Pancreas (tissue), 10 donors: ENCODE data around the gene ZNF665. TPM values are rescaled to one million over a fixed set of nuclear protein-coding genes. Genes with fewer than 3 reads are reported as not detected.
A peak's percentile ranks its signal among the peaks of the same experiment; 100 is the strongest.
"Not testable (repeated sequence)": the region's sequence is repeated elsewhere in the genome, so short reads cannot be mapped to it uniquely, and the experiment has no call there.

Experiments
- ATAC-seq, 4 donors: fragments of 200-7000 bp; cut with Tn5 transposase; one replicate each; pipeline versions ENCODE4 v1.8.0 to v1.9.1; 2020; ENCODE audit warnings: mild to moderate bottlenecking in 4 of 4, moderate library complexity in 4 of 4
- DNase-seq, 6 donors: peaks; one replicate each; pipeline ENCODE4 v3.0.0-alpha.2; 2020
- FAIRE-seq: peaks from 2 replicates; lab custom pipeline; 2012; peaks lifted over from hg19 to GRCh38; lab: Jason Lieb, UNC
- H3K27ac ChIP-seq, 4 donors: fragments of 200-600 bp; sonication (generic); 1 replicate in 3 of 4; 2 replicates in 1 of 4; pipeline versions ENCODE4 v1.5.0 to v1.8.0; 2020
- H3K27me3 ChIP-seq, 4 donors: fragments of 200-600 bp; one replicate each; pipeline ENCODE4 v1.8.0; 2021
- H3K36me3 ChIP-seq, 3 donors: fragments of 200-600 bp; sonication (generic) in 1 of 3; one replicate each; pipeline versions ENCODE4 v1.5.0 to v1.8.0; 2020 to 2021
- H3K4me1 ChIP-seq, 3 donors: fragments of 200-600 bp; one replicate each; pipeline ENCODE4 v1.8.0; 2021
- H3K4me3 ChIP-seq, 4 donors: fragments of 200-600 bp; sonication (generic) in 2 of 4; one replicate each; pipeline versions ENCODE4 v1.5.0 to v1.8.0; 2020 to 2021
- H3K9me3 ChIP-seq, 4 donors: fragments of 200-600 bp; one replicate each; pipeline ENCODE4 v1.8.0; 2021
- CTCF ChIP-seq, 4 donors: fragments of 200-600 bp; sonication (generic) in 3 of 4; IDR thresholded peaks; one replicate each; pipeline versions ENCODE4 v1.5.0 to v1.8.0; 2021; ENCODE audit warnings: antibody characterized with exemption in 4 of 4
- WGBS, 2 donors: extraction: QIAGEN DNeasy Blood & Tissue Kit; methylation state at CpG; one replicate each; pipeline ENCODE4 v1.1.7; 2013; 5-methylcytosine and 5-hydroxymethylcytosine counted together
- intact Hi-C, 3 donors: fragments of 100-400 bp; cut with DNase I; formaldehyde crosslinking; loops; one replicate each; pipeline versions ENCODE4 v1.11.1 to v1.14.2; 2022
- polyA plus RNA-seq, 2 donors: library from polyadenylated mRNA; stranded (reverse); fragments of 200-250 nt; gene quantifications; one replicate each; pipeline ENCODE4 v1.2.3, GENCODE V29; 2013
- total RNA-seq, 6 donors: library from RNA; stranded (reverse); fragmentation: NEBNext Ultra II Directional in 4 of 6; extraction: Animal tissue kit (Norgen Biotek cat#: 25700) in 4 of 6; gene quantifications; one replicate each; pipeline versions ENCODE4 v1.2.1 to v1.2.4, GENCODE V29; 2021 to 2023
- donor health status: healthy with polysubstance abuse.
- donor health status: DM: no; HTN: no; CAD: no; lungs with moderate emphysema.
- donor health status: DM: no; HTN: no; CAD: no.
- donor health status: control.
- donor health status: control.
- donor health status: Bipolar disorder and iron deficiency.
- donor health status: DM: yes; HTN: yes; CAD: no.
- donor health status: DM: no; HTN: no; CAD: no.
- donor health status: DM: no; HTN: no; CAD: no.
- donor health status: DM: yes; HTN: yes; CAD: no.

ZNF665 gene
- total RNA-seq (1 to 10 TPM; 1.4 to 4.0 (median 1.5) TPM), polyA plus RNA-seq (1 to 10 TPM; 1.4 to 1.9 TPM)

GRCh38 chr19:53192771-53193534 is at the start of gene ZNF665:
Gene ZNF665, minus strand, starts transcription at chr19:53193358. Its CDS starts 10,460 bp downstream, at chr19:53182898.
- no peak for TF ChIP-seq CTCF (IDR thresholded peaks at IDR 0.05)
- peak; percentile 78 to 89 (median 84) for ATAC-seq
- Histone ChIP-seq H3K36me3 (no peaks in the 10 kb centered on the region), H3K4me1 (no peaks in the 10 kb centered on the region), H3K4me3 (peak within 1 kb of the TSS; percentile 53 to 82 (median 64)), H3K9me3 (no peaks in the 10 kb centered on the region), H3K27ac (peak within 1 kb of the TSS; percentile 17 to 70 (median 54)), H3K27me3 (no peaks in the 10 kb centered on the region)
- 1% methylated on average over 53 of the region's 53 CpGs for WGBS, 2 donors
- DNase-seq = peak; percentile 85 to 94 (median 88)
- FAIRE-seq = no peak
- intact Hi-C loops = loop anchor here in 1 of 3 donors (10.0 kb wide), 1 partner anchor 172 kb away; the partner anchor contains the start of gene ZNF525

- FAIRE-seq = no peak
Measured at GRCh38 chr19:53237114-53237777, 44.1 kb upstream of the ZNF665 start.

GRCh38 chr19:53224606-53225005 is 31.4 kb upstream of the ZNF665 start:
- TF ChIP-seq CTCF (IDR thresholded peaks at IDR 0.05) = no peak
- no peak overlapping the region for H3K27ac ChIP-seq
- H3K4me3 ChIP-seq = no peak overlapping the region
- H3K4me1 ChIP-seq = no peaks in the 10 kb centered on the region
- no peak for ATAC-seq
- no peak for DNase-seq
- no peak for FAIRE-seq
- H3K36me3 ChIP-seq = no peaks in the 10 kb centered on the region
- H3K9me3 ChIP-seq = no peaks in the 10 kb centered on the region
- no peaks in the 10 kb centered on the region for H3K27me3 ChIP-seq
- intact Hi-C loops = no loop called here
- WGBS, 2 donors = 93 to 94% methylated on average over 15 to 20 of the region's 20 CpGs

More at GRCh38 chr19:53237114-53237777, 44.1 kb upstream of the ZNF665 start:
- Histone ChIP-seq H3K36me3 (peaks cover 0 to 26% (median 19%) of the 10 kb centered on the region in 3 donors), H3K4me1 (no peaks in the 10 kb centered on the region), H3K27ac (no peak overlapping the region), H3K27me3 (no peaks in the 10 kb centered on the region), H3K4me3 (no peak overlapping the region), H3K9me3 (peaks cover 0 to 14% (median 3%) of the 10 kb centered on the region in 4 donors)
- WGBS, 2 donors = 82 to 95% methylated on average over 4 of the region's 4 CpGs
- TF ChIP-seq CTCF (IDR thresholded peaks at IDR 0.05) = no peak
- DNase-seq (no peak), ATAC-seq (no peak)
- intact Hi-C loops = no loop called here

- WGBS, 2 donors = 94 to 99% methylated on average over 16 to 27 of the region's 28 CpGs
- H3K4me1 ChIP-seq, ATAC-seq, FAIRE-seq, H3K27me3 ChIP-seq, H3K9me3 ChIP-seq, H3K27ac ChIP-seq, H3K36me3 ChIP-seq, H3K4me3 ChIP-seq, intact Hi-C loops, DNase-seq: not testable (repeated sequence)
Measured at GRCh38 chr19:53222716-53223115, 29.6 kb upstream of the ZNF665 start.

GRCh38 chr19:53212703-53213320 is 19.7 kb upstream of the ZNF665 start:
- ATAC-seq (no peak), DNase-seq (no peak), FAIRE-seq (no peak)
- H3K27ac ChIP-seq = no peak overlapping the region
- no peak overlapping the region for H3K4me3 ChIP-seq
- TF ChIP-seq CTCF (IDR thresholded peaks at IDR 0.05) = no peak
- no peaks in the 10 kb centered on the region for H3K4me1 ChIP-seq
- intact Hi-C loops = no loop called here
- peaks cover 3 to 27% (median 15%) of the 10 kb centered on the region in 4 donors for H3K9me3 ChIP-seq
- WGBS, 2 donors = 95 to 98% methylated on average over 2 of the region's 2 CpGs
- peaks cover 3 to 34% (median 19%) of the 10 kb centered on the region in 3 donors for H3K36me3 ChIP-seq
- H3K27me3 ChIP-seq = no peaks in the 10 kb centered on the region

GRCh38 chr19:53211554-53211953 is 18.4 kb upstream of the ZNF665 start:
- WGBS, 2 donors = 95 to 97% methylated on average over 3 of the region's 3 CpGs
- H3K27ac ChIP-seq, H3K4me1 ChIP-seq, H3K27me3 ChIP-seq, ATAC-seq, DNase-seq, H3K4me3 ChIP-seq, FAIRE-seq, intact Hi-C loops: not testable (repeated sequence)
- peaks cover 3 to 35% (median 19%) of the 10 kb centered on the region in 3 donors for H3K36me3 ChIP-seq
- peaks cover 3 to 27% (median 15%) of the 10 kb centered on the region in 4 donors for H3K9me3 ChIP-seq
